TTC549 (cell line): Measurements from ENCODE around the gene UNC119B.

Experiments used
- FAIRE-seq: peaks from 2 replicates; lab custom pipeline; 2012; peaks lifted over from hg19 to GRCh38; lab: Jason Lieb, UNC

Gene UNC119B

DNA sequence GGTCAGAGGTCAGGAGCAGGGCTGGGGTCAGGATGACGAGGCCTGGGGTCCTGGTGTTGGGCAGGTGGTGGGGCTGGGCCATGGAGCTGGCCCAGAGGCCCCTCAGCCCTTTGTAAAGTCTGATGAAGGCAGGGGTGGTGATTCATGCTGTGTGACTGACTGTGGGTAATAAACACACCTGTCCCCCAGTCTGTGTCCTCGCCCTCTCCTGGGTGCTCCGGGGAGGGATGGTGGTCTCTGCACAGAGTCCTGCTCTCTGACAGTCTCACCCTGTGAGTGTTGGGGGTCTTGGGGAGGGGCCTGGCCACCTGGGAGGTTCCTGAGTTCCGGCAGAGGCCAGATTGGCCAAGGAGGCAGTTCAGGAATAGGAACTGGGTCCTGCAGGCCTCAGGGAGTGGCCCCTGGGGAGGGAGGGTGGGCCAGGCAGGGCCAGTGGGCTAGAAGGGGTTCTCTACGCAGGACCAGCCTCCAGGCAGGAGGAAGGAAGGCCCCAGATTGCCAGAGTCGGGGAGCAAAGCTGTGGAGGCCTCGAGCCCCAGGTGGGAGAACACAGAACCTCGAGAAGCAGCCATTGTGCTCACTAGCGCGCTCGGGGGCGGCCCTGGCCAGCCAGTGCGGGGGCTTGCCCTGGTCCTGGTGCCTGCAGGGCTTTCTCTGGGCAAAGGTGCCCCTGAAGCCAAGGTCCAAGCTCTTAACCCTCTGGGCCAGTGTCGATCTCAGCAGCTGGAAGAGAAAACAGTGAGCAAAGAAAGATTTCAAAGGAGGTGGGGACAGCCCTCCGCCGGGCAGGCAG lies 29.8 kb downstream of the UNC119B start:
- FAIRE-seq = no peak

DNA sequence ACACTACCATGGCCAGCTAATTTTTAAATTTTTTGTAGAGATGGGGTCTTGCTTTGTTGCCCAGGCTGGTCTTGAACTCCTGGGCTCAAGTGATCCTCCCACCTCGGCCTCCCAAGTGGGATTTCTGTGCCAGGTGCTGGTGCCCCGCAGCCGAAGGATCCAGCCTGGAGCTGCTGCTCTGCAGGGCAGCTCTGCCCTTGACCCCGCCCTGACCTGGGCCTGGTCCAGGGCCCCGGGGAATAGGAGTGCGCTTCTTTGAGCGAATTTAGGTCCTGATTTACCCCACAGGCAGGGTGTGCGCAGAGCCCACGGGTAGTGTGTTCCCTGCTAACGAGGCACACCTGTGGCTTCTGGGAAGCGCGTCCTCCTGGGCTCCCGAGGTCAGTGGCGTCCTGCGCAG lies 30.6 kb downstream of the UNC119B start:
- FAIRE-seq = no peak

DNA sequence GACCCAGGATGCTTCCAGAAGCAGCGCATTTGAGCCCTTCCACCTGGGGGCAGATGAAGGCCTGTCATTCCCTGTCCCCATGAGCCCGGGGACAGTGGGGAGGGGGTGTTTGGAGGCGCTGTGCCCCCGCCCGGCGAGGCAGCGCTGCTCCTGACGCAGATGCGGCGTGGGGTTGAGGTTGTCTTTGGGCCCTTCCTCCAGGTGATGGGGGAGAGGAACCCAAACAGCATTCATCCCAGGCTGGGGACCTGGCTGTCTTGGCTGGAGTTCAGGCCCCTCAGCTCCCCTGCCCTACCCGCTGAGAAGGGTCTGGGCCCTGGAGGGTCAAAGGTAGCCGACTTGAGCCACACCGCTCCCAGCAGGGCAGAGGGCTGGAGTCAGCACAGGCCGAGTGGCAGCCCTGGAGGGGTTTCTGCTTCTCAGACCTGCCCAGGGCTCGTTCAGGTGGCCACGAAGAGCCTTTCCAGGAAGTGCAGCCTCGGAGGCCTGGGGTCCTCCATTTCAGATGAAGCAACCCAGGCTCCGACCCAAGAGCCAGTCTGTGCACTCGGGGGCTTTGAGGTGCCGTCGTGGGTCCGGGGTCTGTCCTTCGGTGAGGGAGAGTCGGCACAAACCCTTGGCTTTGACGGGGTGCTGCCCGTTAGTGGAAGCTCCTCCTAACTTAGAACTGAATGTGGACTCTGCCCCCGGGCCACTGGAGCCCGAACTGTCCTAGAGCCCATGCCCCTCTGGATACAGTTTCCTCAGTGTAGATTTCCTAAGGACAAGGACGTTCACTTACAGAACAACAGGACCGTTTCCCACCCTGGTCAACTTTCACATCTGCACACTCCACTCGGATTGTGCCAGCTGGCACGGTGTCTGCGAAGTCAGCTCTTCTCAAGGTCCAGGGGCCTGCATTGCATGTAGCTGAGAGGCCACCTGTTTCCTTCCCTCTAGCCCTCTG lies 31.5 kb downstream of the UNC119B start:
- no peak for FAIRE-seq

- no peak for FAIRE-seq
Observed at GRCh38 chr12:120744922-120745493, 34.8 kb downstream of the UNC119B start.

- no peak for FAIRE-seq
Observed at GRCh38 chr12:120748242-120748641, 38.0 kb downstream of the UNC119B start.

- no peak for FAIRE-seq
Observed at GRCh38 chr12:120749256-120749655, 39.0 kb downstream of the UNC119B start.

GRCh38 chr12:120750806-120751205 lies 40.5 kb downstream of the UNC119B start:
- no peak for FAIRE-seq

- FAIRE-seq = no peak
Observed at GRCh38 chr12:120751389-120751788, 41.1 kb downstream of the UNC119B start.

DNA sequence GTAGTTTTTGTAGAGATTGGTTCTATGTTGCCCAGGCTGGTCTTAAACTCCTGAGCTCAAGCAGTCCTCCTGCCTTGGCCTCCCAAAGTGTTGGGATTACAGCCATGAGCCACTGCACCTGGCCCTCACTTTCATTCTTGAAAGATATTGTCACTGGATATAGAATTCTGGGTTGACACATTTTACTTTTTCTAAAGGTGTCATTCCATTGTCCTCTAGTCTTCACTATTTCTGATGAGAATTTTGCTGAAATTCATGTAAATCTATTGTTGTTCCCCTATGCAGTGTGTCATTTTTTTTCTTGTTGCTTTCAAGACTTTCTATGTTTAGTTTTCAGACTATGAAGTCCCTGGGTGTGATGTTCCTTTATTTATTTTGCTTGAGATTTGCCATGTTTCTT lies 44.5 kb downstream of the UNC119B start:
- no peak for FAIRE-seq

GRCh38 chr12:120755269-120755668 lies 45.0 kb downstream of the UNC119B start:
- FAIRE-seq = no peak

DNA sequence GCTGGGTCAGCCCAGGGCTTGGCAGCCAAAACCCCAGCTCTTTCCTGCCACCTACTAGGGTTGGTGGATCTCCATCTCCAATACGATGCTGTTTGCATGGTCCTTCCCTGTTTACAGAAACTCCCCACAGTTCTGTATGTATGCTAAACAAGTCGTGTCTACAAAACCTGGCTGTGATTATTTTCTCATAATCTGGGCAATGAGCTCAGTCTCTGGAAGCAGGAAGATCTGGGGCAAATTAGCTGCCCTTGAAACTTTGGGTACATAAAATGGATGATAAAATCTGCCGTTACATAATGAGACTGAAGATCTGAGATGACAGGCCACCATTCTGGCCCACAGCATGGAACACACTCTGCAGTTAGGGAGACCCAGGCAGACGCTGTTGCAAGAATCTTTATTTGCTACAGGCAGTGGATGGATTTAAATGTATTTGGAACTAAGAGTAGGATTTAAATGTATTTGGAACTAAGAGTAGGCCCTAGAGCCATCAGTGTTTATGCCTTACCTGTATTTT lies 47.0 kb downstream of the UNC119B start:
- no peak for FAIRE-seq

DNA sequence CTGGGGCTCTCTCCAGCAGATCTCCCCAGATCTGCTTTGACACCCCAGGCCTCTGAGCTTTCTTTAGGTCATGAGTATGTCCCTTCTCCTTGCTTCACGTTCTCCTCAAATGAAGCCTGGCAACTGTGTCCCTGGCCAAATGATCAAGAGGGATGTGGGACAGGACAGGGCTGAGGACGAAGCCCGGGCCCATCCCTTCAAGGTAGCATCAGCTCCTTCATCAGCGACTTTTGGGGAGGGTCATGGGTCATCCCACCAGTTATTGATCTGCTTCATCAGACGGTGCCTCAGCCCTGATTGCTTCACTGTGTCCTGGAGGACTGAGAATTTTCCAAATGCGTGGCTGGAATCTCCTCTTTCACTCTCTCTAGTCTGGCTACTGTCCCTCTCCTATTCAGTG lies 47.7 kb downstream of the UNC119B start:
- no peak for FAIRE-seq

- no peak for FAIRE-seq
Observed at GRCh38 chr12:120758798-120759590, 48.7 kb downstream of the UNC119B start.

DNA sequence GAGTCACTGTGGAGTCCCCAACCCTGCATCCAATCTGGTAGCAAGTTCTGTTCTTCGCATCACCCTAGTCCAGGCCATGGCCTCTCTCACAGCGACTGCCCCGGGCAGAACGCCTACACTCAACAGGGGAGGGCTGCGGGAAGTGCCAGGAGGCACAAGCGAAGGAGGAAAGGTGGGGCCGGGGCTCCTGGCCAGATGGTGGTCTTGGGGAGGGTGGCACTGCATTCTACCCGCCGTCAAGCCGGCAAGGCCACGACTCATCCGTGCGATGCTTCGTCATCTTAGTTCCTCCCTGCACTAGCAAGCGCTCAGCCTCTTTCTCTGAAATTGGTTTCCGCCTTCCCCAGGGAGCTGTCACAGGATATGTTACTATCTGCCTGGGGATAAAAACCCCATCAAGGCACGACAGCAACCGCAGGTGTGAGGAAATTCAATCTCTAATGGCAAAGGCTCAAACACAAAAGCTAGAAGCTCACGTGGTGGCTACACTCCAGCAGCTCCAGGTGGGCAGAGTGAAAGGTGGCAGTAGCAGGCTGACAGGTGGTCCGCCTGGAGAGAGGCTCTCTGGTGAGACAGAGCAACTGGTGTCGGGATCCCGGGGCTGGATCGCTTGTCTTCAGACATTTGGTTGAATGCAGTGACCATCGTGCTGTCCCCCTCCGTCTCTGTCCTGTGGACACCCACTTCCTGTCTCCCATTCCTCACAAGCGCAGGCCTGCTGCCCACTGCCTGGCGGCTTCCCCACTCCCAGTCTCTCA lies 49.5 kb downstream of the UNC119B start:
- FAIRE-seq = no peak

GRCh38 chr12:120760349-120761254 lies 50.3 kb downstream of the UNC119B start:
- no peak for FAIRE-seq

DNA sequence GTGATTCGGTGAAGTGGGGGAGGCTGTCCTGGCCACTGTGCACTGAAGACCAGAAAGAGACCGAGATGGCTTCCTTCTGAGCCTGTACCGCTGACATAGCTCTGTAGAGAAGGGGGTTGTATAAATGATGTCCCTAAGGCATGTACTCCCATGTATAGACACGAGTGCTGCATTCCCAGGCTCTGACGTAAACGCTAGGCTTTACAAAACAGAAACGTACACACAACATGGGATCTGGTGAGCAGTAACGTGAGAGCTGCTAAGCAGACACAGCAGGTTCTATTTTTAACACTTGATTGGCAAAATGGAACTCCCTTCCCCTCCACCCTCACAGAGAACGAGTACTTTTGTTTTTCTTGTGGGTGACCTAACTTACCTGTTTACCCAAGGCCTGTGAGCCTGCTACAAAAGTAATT lies 51.3 kb downstream of the UNC119B start:
- no peak for FAIRE-seq

DNA sequence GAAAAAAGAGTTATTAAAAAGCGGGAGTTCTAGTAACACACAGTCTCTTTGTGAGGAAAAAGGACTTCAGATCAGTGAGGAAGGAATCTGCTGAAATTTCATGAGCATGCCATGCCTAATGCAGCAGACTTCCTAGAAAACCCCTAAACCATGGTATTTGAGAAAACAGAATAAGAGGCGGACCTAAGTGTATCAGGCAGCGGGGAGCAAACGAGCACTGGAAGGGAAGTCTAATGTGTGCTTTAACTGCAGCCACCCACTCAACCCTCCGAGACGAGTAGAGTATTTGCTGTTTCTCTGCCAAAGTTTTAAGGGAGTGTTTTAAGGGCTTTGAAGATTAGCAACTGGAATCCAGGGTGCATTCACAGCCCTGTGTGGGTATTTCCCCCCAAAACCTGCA lies 51.8 kb downstream of the UNC119B start:
- no peak for FAIRE-seq

DNA sequence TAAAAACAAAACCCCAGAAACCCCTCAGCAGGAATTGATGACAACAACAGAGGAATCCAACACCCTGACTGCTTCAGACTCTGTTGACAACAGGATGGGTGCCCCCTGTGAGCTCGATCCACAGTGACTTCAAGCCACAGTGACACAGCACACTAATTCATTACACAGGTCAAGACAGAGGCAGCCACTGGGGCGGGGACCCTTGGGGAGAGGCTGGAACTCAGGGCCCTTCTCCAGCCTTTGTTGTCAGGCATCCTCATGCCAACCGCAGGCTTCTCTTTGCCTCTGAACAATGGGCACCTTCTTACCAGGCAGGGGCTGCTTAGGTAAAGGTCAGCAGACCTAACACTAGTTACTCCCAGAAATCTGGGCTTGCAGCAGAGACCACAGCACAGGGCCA lies 53.0 kb downstream of the UNC119B start:
- FAIRE-seq = no peak

GRCh38 chr12:120764816-120765215 lies 54.6 kb downstream of the UNC119B start:
- no peak for FAIRE-seq

DNA sequence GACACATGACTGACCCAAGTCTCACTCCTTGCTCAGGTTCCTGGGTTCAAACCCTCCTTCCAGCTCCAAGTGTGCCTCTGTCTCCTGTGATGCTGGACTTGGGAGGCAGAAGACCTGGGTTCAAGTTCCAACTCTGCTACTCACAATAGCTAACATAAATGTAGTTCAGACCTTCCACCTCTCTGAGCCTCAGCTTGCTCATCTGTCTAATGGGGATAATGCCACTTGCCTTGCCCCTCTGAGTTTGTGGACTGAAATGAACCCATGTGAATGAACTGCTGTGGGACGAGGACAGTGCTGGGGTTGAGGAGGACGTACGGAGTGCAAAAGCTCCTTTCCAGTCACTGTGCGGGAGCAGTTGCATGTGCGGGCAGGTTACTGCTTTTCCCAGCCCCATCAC lies 56.3 kb downstream of the UNC119B start:
- FAIRE-seq = no peak
